ENCODE data around the gene SAMD5. TPM values are rescaled to one million over a fixed set of nuclear protein-coding genes. Genes with fewer than 3 reads are reported as not detected.
A peak's percentile ranks its signal among the peaks of the same experiment; 100 is the strongest.

Gene SAMD5
- total RNA-seq, 1 experiment from 2014 or later: 12.2 TPM

DNA sequence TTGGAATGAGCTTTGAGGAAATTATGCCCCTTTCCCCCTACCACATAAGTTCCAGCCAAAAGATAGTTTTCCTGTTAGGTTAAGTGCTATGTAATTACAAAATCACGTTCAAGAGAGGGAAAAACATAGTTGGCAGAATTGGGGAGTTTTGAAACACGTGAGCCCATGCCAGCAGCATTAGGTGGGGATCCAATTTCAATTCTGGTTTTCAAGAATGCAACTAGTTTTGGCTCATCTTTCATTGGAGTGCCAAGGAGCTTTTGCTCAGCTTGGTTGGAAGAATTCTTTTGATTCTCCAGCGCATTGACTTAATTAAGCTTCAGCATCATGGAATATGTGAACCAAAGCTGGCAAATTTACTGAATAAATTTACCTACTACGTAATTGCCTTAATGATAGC lies 95.9 kb downstream of the SAMD5 start:
- Histone ChIP-seq H3K4me3 (no peak overlapping the region), H3K9me3 (replicated peaks) (no peaks in the 10 kb centered on the region; the same call in 1 of the 2 replicates), H3K27me3 (no peaks in the 10 kb centered on the region), H3K4me1 (peaks cover 11% of the 10 kb centered on the region), H3K36me3 (no peaks in the 10 kb centered on the region), H3K27ac (no peak overlapping the region)
- DNase-seq: peak in 1 of 2 experiments; percentile 44

DNA sequence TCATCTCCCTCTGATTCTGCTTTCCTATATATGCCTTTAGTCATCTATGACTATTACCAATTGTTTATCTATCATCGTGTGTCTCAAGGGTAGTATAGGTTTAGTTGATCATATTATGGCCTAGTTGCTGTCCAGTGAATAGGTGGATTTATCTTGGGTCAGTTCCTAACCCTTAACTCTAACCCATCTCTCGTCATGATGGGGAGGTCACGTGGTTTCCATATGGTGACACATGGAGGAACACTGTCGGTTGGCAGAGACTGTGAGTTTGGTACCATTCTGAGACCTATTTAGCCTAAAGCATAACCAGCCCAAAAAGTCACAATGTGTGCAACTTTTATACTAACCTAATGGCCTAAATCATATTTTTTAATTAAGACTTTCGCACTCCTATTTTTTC lies 103.5 kb downstream of the SAMD5 start:
- no peaks in the 10 kb centered on the region for H3K36me3 ChIP-seq
- H3K4me3 ChIP-seq: no peak overlapping the region
- DNase-seq: no peak
- no peaks in the 10 kb centered on the region for H3K4me1 ChIP-seq
- no peak overlapping the region for H3K27ac ChIP-seq
- no peaks in the 10 kb centered on the region for H3K9me3 ChIP-seq (replicated peaks)
- no peaks in the 10 kb centered on the region for H3K27me3 ChIP-seq

DNA sequence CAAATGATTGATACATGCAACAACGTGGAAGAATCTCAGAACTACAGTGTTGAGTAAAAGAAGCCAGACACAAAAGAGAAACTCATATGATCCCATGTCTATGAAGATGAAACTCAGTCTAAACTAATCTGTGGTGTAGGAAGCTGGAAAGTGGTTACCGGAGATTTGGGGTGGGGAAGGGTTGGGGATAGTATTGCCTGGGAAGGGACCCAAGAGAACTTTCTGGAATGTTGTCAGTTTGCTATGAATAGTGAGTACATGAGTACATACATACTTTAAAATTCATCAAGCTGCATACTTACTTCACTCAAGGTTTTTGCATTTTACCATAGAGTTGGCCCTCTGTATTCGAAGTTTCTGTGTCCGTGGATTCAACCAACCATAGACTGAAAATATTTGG lies 106.0 kb downstream of the SAMD5 start:
- no peaks in the 10 kb centered on the region for H3K36me3 ChIP-seq
- H3K4me3 ChIP-seq: no peak overlapping the region
- no peaks in the 10 kb centered on the region for H3K4me1 ChIP-seq
- H3K27me3 ChIP-seq: no peaks in the 10 kb centered on the region
- H3K27ac ChIP-seq: no peak overlapping the region
- no peaks in the 10 kb centered on the region for H3K9me3 ChIP-seq (replicated peaks)
- no peak for DNase-seq

DNA sequence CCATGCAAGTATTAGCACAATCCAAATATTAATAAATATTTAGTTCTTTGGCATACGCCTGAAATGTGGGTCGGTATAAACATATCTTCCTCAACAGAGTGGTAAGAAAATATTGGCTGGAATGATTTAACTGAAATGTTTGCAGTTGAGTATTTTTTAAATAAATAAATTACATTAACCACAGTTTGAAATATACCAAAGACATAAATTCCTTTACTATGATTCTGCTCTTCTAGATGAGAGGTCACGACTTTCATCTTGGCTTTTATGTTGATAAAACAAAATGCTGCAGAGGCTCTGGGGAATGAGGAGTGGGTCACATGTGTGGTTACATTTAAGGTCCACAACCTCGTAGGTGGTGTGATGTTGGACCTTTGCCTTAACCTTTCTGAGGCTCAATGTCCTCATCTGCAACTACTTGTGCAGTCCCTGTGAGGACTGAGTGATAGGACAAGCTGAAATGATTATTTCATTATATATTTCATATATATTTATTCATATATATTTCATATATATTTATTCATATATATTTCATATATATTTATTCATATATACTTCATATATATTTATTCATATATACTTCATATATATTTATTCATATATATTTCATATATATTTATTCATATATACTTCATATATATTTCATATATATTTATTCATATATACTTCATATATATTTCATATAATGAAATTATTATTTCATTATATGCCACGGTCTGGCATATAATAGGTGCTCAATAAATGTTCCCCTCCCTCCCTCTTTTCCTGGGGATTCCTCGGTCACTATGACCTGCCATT lies 107.4 kb downstream of the SAMD5 start:
- Histone ChIP-seq H3K4me1 (no peaks in the 10 kb centered on the region), H3K4me3 (no peak overlapping the region), H3K36me3 (no peaks in the 10 kb centered on the region), H3K9me3 (replicated peaks) (no peaks in the 10 kb centered on the region), H3K27me3 (no peaks in the 10 kb centered on the region), H3K27ac (no peak overlapping the region)
- no peak for DNase-seq

DNA sequence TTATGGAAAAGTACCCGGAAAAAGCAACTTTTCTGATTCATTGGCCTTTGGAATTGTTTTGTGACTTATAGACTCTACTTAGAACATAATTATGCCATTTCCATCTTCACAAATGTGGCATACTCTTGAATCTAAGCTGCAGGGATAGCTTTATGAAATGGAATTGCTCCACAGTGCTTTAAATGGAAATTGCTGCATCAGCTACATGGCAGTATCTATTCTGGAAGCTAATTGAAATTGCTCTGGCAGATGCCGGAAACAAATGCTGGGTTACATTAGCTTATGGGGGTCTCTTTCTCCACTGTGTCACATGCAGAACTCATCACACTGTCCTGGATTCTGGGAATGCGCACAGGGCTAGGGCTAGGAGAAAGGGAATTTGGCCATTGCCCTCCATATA lies 108.9 kb downstream of the SAMD5 start:
- H3K36me3 ChIP-seq: no peaks in the 10 kb centered on the region
- H3K9me3 ChIP-seq (replicated peaks): no peaks in the 10 kb centered on the region
- no peak overlapping the region for H3K4me3 ChIP-seq
- no peaks in the 10 kb centered on the region for H3K4me1 ChIP-seq
- H3K27ac ChIP-seq: no peak overlapping the region
- no peak for DNase-seq
- H3K27me3 ChIP-seq: no peaks in the 10 kb centered on the region

DNA sequence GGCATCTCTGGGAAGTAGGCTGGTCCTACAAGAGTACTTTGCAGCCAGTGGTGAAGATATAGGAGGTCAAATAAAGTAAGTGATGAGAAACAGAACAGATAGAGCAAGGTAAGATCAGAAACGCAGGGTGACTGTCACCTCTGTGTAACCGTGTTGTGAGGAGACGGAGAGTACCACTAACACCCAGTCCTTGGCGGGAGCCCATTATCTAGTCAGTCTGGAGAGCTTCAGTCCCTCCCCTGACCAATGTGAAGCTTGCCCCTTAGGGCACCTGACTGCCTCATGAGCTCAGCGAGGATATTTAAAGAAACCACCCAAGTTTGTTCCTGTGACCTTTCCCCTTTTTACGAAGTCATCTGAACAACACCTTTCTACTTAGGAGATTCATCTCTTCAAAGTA lies 110.0 kb downstream of the SAMD5 start:
- no peak overlapping the region for H3K27ac ChIP-seq
- H3K36me3 ChIP-seq: no peaks in the 10 kb centered on the region
- no peaks in the 10 kb centered on the region for H3K9me3 ChIP-seq (replicated peaks)
- H3K27me3 ChIP-seq: no peaks in the 10 kb centered on the region
- no peak for DNase-seq
- no peak overlapping the region for H3K4me3 ChIP-seq
- no peaks in the 10 kb centered on the region for H3K4me1 ChIP-seq

DNA sequence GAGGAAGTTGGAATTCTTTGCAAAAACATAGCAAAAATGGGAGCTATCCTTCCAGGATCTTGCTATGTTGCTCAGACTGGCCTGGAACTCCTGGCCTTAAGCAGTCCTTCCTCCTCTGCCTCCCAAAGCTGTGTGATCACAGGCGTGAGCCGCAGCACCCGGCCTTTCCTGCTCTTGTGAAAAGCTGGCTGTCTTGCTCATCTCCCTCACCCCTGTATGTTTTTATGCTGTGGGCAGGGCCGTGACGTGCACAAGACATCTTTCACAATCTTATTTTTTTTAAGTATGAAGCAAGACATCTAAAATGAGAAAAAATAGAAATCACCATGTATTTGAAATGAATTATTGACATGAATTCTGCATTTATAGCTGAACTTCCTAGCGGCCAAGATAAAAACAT lies 110.4 kb downstream of the SAMD5 start:
- H3K27me3 ChIP-seq: no peaks in the 10 kb centered on the region
- H3K36me3 ChIP-seq: no peaks in the 10 kb centered on the region

More for the DNA sequence above, 110.4 kb downstream of the SAMD5 start:
- Histone ChIP-seq H3K27ac (no peak overlapping the region), H3K4me3 (no peak overlapping the region), H3K9me3 (replicated peaks) (no peaks in the 10 kb centered on the region), H3K4me1 (no peaks in the 10 kb centered on the region)
- no peak for DNase-seq

All from SJCRH30 (cell line).